ENCODE results near the gene IFITM2.

- TF ChIP-seq EZH2phosphoT487 (IDR thresholded peaks at IDR 0.05; ENCODE audit: insufficient read depth, low read depth) (no peak), EZH2 (IDR thresholded peaks at IDR 0.05; ENCODE audit: insufficient read depth, poor library complexity, severe bottlenecking) (no peak)
Observed at GRCh38 chr11:330694-331357, 23.2 kb downstream of the IFITM2 start.

All from GM23248 (cell line).